ENCODE results near the gene ANKRD6.

The ANKRD6 gene

DNA sequence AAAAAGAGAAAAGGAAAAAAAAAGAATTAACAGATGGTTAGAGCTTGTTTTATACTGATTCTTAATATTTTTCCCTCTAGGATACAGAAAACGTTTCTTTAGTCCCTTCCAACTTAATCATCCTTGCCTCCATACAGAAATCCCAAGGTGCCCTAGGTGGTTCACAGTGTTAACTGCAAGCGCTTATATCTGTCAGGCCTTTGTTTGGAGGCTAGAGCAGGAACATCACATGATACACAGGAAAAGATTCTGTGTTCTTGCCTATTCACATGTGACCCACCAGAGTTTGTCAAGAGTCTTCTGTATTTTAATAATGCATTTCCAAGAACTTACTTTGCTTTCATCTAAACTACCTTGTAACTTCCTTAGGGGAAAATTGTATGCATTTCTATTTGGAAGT lies 31.3 kb downstream of the ANKRD6 start:
- DNase-seq (ENCODE audit: low read depth in 2 of 2, low spot score in 1 of 2), result no peak

DNA sequence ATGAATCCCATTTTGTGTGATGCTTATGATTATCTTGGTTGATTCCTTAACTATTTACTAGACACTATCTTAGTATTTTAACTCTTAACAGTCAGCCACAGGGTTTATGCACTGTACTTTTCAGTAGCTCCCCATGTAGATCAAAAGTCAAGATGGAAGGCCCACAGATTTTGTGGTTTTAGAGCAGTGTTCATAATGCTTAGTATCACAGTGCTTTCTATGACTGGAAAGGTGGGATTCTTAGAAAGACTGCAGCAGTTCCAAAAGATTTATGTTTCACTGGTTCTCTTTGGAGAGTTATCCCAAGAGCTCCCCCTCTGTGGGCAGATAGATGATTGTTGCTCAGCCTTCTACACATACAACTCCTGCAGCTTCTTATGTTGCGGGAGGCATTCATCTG lies 34.5 kb downstream of the ANKRD6 start:
- DNase-seq (ENCODE audit: low read depth in 2 of 2, low spot score in 1 of 2), result no peak

GRCh38 chr6:89468998-89469397 lies 36.0 kb downstream of the ANKRD6 start:
- no peak for DNase-seq (ENCODE audit: low read depth in 2 of 2, low spot score in 1 of 2)

DNA sequence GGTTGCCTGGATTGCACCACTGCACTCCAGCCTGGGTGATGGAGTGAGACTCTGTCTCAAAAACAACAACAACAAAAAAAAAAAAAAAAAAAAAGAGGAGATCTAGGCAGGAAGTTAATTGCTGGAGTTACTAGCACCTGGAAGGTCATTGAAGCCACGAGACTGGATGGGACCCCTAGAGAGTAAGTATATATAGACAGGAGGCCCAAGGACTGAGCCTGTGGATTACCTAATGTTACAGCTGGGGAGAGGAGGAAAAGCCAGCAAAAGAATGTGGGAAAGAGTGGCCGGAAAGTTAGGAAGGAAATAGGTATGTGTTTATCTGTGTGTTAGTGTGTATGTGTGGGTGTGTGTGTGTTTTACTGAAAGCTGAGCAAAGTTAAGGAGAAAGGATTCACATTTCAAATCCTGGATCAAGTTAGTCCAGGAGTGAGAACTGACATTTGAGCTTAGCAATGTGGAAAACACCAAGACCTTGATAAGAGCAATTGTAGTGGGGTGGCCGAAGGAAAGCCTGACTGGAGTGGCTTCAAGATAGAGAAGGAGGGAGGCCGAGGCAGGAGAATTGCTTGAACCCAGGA lies 38.4 kb downstream of the ANKRD6 start:
- DNase-seq (ENCODE audit: low read depth in 2 of 2, low spot score in 1 of 2), result no peak

GRCh38 chr6:89475101-89475500 lies 42.1 kb downstream of the ANKRD6 start:
- DNase-seq (ENCODE audit: low read depth in 2 of 2, low spot score in 1 of 2), result no peak

- no peak for DNase-seq (ENCODE audit: low read depth in 2 of 2, low spot score in 1 of 2)
Observed at GRCh38 chr6:89475634-89476033, 42.7 kb downstream of the ANKRD6 start.

DNA sequence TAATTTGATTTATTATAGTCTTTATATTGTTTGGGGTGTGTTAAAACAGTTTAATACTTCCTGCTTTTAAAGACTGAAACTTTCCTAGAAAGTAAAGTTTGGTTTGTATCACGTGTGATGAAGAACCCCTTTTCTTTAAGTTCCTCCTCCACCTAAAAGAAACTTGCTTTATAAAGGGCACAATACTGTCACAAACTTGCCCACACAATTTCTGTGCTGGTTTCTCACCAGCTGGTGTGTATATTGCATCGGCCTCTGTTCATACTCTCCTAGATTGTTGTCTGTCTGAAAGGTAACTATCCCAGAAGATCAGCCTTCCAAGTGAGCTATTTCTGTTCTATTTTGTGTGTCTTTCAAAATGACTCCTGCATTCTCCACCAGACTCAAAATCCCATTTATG lies 46.9 kb downstream of the ANKRD6 start:
- DNase-seq (ENCODE audit: low read depth in 2 of 2, low spot score in 1 of 2), result no peak

- DNase-seq (ENCODE audit: low read depth in 2 of 2, low spot score in 1 of 2), result no peak
Observed at GRCh38 chr6:89481695-89482094, 48.7 kb downstream of the ANKRD6 start.

DNA sequence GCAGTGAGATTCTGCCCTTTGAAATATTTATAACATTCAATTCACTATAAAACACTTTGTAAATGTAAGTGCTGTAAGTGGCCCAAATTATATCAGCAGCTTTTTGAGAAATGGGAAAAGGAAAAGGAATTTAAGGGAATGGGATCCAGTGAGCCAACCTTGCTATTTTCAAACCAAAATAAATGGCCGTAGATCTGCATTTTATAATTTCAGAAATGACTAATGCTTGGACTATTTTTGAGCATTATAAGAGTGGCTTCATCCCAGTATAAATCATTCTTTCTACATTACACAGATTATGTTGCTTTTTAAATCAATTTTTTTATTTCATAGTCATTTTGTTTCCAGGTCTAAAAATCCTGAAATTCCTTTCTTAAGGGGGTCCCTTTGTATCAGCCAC lies 49.2 kb downstream of the ANKRD6 start:
- DNase-seq (ENCODE audit: low read depth in 2 of 2, low spot score in 1 of 2), result no peak

DNA sequence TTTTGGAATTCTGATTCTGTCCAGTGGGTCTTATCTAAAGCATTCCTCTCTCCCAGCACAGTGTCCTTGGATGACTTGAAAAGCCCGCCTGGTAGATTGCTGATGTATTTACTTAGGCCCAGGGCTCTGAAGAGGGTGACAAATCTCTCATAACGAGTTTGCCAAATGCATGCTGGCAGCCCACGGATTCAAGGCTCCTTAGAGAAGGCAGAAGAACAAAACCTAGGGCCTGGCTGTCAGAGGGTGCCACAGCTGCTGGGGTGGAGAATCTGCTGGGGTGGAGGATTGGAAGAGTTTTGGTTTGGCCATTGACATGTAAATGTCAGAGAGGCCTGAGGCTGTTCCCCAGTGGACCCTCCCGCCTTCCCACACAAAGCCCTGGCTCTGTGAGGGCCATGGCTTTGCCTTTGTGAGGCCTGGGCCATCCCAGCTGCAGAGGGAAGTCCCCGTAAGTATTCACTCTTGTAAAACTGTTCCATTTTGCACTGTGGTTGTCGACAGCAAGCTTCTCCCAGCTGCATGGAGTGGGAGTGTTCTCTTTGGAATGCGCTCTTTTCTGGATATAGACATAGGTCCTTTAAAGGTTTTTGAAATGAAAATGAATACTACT lies 50.3 kb downstream of the ANKRD6 start:
- DNase-seq (ENCODE audit: low read depth in 2 of 2, low spot score in 1 of 2), result no peak

DNA sequence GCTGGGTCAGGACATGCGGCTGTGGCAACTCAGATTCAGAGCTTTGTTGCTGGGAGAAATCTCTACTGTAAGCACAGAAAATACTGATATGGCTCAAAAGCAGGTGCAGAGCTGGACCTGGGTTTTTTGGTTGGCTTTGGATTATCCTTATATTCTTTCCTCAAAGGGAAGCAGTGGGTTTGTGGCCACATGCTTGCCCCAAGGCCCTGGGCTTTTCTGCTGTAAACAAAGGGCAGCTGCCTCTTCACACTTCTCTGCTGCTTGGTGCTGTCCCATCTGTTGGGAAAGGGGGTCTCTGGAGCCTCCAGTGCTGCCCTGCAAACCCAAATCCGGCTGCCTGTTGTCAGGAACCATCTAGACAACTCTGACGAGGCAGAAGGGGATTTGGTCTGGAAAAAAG lies 52.4 kb downstream of the ANKRD6 start:
- DNase-seq (ENCODE audit: low read depth in 2 of 2, low spot score in 1 of 2), result no peak

- DNase-seq (ENCODE audit: low read depth in 2 of 2, low spot score in 1 of 2), result no peak
Observed at GRCh38 chr6:89487864-89488263, 54.9 kb downstream of the ANKRD6 start.

DNA sequence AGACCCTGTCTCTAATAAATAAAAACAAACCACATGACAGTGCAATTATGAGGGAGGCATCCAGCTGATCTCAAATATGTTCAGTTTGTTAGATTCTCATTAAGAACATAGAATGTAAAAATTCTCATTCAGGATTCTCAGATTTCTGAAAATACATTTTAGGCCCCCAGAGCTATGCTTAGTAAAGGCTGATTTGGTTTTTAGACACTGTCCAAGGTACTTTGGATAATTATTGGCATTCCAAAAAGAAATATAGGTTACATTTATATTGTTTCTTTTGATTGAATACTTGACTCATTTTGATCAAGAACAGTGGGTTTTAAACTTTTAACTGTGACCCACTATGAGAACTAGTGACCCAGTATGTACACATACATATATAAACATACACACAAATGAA lies 55.5 kb downstream of the ANKRD6 start:
- no peak for DNase-seq (ENCODE audit: low read depth in 2 of 2, low spot score in 1 of 2)

GRCh38 chr6:89489078-89489477 lies 56.1 kb downstream of the ANKRD6 start:
- no peak for DNase-seq (ENCODE audit: low read depth in 2 of 2, low spot score in 1 of 2)

DNA sequence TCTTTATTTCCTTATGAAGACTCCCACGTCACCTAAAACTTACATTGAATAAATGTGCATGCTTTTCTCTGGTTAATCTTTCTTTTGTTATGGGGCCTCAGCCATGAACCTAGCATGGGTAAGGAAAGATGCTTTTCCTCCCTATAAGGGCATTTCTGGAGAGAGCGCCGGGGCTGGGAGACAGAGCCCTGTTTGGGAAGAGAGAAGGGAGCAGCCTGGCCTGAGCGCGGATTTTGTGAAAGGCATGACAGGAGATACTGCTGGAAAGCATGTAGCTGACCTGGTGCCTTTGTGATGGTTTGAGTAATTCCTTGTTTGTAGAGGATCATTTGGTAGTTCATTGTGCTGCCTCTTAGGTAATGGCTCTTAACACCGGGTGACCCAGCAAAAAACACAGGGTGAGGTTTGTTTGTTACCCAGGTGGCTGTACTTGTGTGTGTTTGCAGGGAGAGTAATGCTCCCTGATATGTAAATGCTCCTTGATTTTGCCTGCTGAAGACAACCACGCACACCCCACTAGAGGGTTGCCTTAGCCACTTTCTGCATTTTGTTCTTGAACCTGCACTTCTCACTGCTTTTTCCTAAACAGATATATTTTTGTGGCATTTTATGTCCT lies 59.2 kb downstream of the ANKRD6 start:
- no peak for DNase-seq (ENCODE audit: low read depth in 2 of 2, low spot score in 1 of 2)

DNA sequence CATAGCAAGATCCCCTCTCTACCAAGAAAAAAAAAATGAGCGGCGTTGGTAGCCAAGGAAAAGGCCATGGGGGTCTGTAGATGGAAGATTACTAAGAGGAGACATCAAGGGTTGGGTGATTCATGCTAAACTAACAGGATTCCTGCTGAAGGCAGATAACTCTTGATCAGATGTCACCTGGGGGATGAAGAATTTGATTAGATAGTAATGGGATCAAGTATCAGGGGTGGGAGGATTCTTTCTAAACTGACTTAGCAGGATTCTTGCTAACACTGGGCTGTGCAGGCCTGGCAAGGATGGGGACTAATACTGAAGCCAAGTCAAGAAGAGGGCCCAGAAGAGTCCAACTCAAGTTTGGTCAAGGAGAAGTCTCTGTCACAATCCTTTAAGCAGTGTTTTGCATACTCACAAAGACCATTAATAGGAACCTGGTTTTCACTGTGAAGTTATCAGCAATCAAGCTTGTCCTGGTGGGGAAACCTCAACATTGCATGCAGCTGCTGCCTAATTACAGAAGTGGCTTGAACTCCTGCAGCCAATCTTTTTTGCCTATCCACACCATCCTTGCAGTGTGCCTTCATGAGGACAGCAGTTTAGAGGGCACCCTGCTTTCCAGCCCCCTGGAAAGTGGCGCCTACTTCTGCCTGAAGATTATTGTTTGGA lies 61.3 kb downstream of the ANKRD6 start:
- no peak for DNase-seq (ENCODE audit: low read depth in 2 of 2, low spot score in 1 of 2)

DNA sequence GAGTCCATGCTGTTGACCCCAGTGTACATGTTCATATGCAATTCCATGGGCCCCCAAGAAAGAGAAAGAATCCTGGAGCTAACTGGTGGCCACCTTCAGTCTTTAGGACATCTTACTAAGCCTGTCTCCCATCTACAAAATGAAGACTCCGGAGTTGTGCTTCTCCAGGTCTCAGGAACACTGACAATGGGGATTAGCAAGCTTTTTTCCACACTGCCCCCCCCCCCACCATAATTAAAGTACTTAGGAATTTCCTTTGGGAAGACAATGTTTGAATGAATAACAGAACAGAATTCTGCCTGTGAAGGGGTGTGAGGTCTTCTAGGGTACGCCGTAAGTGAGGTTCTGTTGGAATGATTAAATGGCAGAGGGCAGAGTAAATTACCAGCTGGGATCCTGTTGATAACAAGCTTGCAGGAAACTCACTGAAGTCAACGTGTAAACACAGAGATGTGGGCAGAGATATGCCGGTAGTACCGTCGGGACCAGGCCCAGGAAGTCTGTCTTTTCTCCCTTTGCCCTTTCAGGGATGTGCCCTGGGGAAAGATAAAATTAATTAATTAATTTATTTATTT lies 63.1 kb downstream of the ANKRD6 start:
- DNase-seq (ENCODE audit: low read depth in 2 of 2, low spot score in 1 of 2), result no peak

- no peak for DNase-seq (ENCODE audit: low read depth in 2 of 2, low spot score in 1 of 2)
Observed at GRCh38 chr6:89500611-89501010, 67.7 kb downstream of the ANKRD6 start.

DNA sequence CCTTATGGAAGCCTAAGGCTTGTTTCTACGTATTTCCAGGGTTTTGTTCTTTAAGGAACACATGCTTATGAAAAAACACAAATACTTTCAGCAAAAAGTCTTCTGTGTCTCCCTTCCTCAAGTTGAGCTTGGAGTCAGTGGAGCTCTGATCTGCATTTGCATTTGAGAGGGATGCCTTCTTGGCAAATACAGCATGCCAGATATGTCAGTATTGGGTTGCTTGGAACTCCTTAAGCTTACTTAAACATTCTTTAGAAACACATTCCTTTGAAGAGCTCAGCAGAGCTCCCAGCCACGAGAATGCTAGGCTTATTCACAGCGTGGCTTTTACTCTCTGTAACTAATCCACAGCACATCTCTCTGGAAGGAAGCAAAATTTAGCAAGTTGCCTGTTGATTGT lies 68.3 kb downstream of the ANKRD6 start:
- no peak for DNase-seq (ENCODE audit: low read depth in 2 of 2, low spot score in 1 of 2)

DNA sequence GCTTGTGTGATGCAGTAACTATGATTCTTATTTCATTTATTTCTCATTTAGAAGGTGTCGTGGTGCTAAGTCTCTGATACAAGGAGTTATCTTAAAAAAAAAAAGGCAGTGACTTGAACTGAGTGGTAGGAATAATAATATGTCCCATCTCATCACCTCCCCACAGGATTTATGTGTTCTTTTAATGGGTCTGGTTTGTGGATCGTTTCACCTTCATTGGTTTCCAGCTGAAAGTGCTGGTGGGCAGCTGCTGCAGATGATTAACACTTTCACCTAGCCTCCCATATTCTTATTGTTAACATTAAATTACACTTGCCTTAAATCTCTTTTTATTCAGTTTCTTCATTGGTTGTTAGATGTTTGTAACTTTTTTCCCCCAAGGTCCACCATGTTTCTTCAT lies 68.8 kb downstream of the ANKRD6 start:
- no peak for DNase-seq (ENCODE audit: low read depth in 2 of 2, low spot score in 1 of 2)

- no peak for DNase-seq (ENCODE audit: low read depth in 2 of 2, low spot score in 1 of 2)
Observed at GRCh38 chr6:89503641-89504040, 70.7 kb downstream of the ANKRD6 start.

- no peak for DNase-seq (ENCODE audit: low read depth in 2 of 2, low spot score in 1 of 2)
Observed at GRCh38 chr6:89505847-89506246, 72.9 kb downstream of the ANKRD6 start.

Measured in stimulated activated CD8-positive, alpha-beta memory T cell treated with anti-CD3 and anti-CD28 coated beads, Interleukin-4, amount 100 ng/mL, for 4 hours (primary cell).